Raji (cell line): ENCODE results near the gene ARF6.

Source experiments
- POLR2A ChIP-seq: IDR thresholded peaks from 2 replicates; pipeline ENCODE4 v1.6.1; 2011; ENCODE audit warnings: low read depth, low read length, control low read depth; ENCODE audit not compliant: insufficient read depth

The ARF6 gene

DNA sequence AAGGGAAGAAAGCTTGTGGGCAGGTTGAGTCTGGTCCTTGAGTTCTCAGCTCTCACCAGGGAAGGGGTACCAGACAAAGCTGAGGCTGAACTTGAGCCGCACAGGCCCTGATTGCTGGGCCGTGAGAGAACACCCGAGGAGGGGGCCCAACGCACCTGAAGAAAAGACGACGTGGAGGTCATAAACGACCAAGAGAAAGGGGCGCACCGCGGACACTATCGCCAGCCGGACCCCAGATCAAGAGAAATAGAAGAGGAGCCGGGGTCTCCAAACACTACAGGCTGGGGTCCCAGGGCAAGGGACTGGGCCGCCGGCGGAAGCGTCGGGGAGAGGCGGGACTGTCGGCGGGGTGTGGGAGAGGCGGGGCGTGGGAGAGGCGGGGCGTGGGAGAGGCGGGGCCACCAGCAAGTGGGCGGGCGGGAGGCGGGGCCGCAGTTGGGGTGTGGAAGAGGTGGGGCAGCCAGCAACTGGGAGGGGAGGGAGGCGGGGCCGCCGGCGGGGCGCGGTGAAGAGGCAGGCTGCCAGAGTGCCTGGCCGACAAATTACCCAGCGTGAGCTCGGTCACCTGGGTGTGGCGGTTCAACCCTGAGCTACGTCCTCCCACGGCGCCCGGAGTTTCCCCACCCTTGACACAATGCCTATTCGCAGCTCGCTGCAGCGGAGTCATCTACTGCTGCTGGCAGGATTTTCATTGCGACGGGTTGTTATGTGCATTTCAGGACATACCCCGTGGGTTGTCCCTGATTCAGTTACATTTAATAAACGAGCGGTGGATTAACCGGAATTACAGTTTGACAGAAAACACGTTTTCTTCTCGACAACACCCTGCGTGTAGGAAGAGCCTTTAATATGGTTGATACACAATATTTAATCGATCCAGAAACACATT lies 24.8 kb upstream of the ARF6 start:
- TF ChIP-seq POLR2A: peak; percentile 89

DNA sequence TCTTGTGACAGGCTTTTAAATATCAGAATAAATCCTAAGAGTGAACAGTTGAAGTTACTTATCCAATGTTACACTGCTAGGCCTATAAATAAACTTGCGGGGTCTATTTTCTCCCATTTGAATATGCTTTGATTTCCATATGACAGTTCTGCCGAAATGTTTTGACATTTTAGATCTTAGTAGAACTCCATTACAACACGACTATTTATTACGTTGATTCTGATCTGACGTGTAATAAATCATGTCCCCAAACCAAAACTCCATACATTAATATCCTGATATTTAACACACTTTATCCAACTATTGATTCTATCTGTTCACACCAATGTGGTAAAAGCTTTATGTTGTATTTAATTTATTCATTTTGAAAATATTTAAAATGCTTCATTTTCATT lies 24.2 kb upstream of the ARF6 start:
- TF ChIP-seq POLR2A: no peak

DNA sequence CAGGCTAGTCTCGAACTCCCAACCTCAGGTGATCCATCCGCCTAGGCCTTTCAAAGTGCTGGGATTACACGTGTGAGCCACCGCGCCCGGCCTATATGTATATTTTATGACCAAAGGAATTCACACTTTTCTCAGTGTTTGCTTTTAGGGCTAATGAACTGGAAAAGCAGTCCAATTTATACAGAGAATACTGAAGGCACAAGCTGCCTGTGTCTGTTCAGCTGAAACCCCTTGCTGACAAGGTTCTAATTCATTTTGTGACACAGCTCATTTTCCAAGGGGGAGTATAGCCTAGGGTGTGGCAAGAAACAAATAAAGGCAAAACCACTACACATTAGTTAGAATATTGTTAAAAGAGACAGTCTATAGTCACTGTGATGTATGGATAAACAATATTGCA lies 22.0 kb upstream of the ARF6 start:
- no peak for TF ChIP-seq POLR2A

DNA sequence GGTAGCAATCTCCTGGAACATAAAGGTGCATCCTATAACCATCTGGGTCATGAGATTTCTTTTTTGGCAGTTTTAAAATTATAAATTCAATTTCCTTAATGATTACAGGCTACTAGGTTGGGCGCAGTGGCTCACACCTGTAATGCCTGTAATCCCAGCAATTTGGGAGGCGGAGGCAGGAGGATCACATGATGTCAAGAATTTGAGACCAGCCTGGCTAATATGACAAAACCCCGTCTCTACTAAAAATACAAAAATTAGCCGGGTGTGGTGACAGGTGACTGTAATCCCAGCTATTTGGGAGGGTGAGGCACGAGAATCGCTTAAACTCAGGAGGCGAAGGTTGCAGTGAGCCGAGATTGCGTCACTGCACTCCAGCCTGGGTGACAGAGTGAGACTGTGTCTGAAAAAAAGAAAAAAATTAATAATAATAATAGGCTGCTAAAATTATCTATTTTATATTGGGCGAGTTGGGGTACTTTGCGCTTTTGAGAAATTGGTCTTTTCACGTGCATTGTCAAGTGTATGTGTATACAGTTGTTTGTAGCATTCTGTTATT lies 17.2 kb upstream of the ARF6 start:
- TF ChIP-seq POLR2A: no peak

DNA sequence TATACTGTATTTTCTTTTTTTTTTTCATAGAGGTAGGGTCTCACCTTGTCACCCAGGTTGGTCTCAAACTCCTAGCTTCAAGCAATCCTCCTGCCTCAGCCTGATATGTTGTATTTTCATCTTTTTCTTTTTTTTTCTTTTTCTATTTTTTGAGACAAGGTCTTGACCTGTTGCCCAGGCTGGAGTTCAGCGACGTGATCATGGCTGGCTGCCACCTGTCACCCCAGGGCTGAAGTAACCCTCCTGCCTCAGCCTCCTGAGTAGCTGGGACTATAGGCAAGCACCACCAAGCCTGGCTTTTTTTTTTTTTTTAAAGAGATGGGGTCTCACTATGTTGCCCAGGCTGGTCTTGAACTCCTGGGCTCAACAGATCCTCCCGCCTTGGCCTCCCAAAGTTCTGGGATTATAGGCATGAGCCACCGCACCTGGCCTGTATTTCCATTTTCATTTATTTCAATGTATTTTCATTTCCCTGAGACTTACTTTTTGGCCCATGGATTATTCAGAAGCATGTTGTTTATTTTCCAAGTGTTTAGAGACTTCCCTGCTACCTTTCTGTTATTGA lies 16.2 kb upstream of the ARF6 start:
- no peak for TF ChIP-seq POLR2A

DNA sequence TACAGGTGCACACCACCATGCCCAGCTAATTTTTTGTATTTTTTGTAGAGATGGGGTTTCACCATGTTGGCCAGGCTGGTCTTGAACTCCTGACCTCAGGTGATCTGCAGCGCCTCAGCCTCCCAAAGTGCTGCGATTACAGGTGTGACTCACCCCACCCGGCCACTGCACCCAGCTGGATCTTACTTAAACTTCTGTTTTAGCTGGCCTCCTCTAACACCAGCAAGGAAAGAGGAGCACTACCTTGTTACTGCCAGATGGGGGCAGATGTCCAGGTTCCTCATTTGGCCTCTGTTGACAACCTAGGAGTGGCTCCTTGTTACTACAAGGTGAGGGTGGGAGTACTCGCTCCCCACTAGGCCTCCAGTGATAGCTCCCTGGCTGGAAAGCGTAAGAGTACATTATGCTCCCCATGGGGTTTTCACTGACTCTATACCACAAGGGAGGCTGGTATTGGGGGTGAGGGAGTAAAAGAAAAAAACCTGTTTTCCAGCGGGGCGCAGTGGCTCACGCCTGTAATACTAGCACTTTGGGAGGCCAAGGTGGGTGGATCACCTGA lies 13.2 kb upstream of the ARF6 start:
- no peak for TF ChIP-seq POLR2A

DNA sequence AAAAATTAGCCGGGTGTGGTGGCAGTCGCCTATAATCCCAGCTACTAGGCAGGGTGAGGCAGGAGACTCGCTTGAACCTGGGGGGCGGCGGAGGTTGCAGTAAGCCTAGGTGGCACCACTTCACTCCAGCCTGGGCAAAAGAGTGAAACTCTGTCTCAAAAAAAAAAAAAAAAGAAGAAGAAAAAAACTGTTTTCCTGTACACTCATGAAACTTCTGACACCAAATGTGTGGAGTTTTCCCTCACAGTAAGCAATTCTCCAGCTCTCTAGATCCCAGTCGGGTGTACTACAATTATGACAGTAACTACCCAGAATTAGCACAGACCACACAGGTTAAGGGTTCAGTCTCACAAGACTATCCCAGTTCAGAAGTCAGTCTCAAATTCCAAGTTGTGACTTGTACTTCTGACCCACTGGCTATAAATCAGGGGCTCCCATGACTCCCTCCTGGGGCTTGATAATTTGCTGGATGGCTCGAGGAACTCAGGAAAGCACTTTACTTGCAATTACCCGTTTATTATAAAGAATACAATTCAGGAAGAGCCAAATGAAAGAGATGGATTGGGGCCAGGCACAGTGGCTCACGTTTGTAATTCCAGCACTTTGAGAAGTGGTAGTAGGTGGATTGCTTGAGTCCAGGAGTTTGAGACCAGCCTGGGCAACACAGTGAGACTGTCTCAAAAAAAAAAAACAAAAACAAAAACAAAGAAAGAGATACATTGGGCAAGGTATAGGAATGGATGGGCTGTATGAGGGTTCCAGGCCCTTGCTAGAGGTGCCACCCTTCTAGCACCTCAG lies 12.4 kb upstream of the ARF6 start:
- TF ChIP-seq POLR2A: no peak

DNA sequence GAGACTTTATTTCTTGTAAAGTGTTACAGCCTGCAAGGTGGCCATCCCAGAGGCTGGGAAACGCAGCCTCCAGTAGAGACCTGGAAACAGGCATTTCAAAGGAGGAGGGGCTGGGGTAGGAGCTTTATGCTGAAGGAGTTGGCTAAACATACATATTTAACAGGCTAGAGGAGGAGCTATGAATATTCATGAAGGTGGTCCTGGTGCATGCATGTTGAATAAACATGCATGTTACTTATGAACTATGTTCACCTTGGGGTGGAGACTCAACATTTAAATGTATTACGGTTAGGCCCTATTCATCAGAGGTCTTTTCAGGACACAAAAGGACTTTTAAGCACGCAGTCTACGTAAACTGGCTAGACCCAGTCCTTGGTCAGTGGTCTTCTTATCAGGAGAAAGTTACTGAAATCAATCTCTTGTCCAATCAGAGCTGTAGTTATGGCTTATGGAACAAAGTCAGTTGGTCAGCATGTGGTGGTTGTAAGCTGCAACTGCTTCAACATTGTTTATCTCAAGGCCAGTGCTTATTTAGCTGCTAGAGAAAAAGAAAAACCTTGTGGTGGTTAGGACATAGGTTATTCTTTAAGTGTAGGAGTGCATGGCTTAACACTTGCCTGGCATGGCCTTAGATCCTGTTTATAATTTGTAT lies 11.4 kb upstream of the ARF6 start:
- TF ChIP-seq POLR2A: no peak

DNA sequence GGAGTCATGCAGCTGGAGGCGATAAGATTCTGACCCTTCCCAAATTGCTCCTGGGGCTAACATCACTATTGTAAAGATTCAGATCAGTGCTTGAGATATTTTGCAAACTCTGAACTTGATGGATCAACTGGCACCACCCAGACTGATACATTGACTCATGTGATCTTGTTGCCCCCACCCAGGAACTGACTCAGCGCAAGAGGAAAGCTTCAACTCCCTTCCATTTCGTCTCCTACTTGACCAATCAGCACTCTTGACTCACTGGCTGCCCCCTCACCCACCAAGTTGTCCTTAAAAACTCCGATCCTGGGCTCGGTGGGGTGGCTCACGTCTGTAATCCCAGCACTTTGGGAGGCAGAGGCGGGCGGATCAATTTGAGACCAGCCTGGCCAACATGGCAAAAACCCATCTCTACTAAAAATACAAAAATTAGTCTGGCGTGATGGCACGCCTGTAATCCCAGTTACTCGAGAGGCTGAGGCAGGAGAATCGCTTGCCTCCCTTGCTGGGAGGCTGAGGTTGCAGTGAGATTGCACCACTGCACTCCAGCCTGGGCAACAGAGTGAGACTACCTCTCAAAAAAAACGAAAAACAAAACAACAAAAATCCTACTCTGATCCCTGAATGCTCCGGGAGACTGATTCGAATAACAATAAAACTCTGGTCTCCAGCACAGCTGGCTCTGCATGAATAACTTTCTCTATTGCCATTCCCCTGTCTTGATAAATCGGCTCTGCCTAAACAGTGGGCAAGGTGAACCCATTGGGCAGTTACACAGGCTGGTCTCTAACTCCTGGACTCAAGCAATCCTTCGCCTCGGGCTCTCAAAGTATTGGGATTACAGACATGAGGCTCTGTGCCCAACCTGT lies 9.8 kb upstream of the ARF6 start:
- no peak for TF ChIP-seq POLR2A

DNA sequence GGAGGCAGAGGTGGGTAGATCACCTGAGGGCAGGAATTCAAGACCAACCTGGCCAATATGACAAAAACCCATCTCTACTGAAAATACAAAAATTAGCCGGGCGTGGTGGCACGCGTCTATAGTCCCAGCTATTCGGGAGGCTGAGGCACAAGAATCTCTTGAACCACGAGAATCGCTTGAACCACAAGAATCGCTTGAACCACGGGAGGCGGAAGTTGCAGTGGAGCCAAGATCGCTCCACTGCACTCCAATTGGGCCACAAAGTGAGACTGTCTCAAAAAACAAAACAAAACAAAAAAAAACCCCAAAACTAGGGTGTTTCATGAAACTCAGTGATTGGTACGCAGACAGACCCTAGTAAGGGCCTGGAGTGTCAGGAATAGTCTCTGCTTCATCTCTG lies 6.4 kb upstream of the ARF6 start:
- no peak for TF ChIP-seq POLR2A

DNA sequence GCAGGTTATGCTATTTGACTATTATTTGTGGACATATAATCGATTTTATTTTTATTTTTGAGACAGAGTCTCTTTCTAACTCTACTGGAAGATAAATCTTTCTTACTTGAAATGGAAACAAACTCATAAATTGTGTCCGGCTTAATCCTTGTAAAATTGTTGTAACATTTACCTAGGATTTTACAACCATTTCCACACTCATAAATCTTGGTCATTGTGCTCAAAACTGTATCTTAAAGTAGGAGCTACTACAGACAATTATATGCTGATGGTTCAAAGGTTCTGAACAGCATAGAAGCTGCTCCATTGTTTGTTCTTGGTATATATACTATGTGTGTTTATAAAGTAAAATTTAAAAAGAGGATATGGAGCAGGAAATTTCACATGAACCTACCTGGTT lies 4.6 kb upstream of the ARF6 start:
- no peak for TF ChIP-seq POLR2A

DNA sequence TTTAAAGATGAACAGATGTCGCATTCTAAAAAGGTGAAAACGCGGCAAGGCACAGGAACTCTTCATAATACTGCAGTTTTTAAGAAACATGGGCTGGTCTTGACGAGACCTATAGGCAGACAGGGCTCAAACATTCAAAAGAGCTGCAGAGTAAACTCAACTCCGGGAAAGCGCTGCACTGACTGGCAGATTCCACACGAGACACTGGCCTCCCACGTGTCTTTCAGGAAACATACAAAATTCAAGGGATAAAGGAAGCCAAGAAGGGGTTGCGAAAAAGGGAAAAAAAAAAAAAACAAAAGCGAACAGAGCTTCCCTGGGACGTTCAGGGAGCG lies 614 bp upstream of the ARF6 start:
- TF ChIP-seq POLR2A: no peak

DNA sequence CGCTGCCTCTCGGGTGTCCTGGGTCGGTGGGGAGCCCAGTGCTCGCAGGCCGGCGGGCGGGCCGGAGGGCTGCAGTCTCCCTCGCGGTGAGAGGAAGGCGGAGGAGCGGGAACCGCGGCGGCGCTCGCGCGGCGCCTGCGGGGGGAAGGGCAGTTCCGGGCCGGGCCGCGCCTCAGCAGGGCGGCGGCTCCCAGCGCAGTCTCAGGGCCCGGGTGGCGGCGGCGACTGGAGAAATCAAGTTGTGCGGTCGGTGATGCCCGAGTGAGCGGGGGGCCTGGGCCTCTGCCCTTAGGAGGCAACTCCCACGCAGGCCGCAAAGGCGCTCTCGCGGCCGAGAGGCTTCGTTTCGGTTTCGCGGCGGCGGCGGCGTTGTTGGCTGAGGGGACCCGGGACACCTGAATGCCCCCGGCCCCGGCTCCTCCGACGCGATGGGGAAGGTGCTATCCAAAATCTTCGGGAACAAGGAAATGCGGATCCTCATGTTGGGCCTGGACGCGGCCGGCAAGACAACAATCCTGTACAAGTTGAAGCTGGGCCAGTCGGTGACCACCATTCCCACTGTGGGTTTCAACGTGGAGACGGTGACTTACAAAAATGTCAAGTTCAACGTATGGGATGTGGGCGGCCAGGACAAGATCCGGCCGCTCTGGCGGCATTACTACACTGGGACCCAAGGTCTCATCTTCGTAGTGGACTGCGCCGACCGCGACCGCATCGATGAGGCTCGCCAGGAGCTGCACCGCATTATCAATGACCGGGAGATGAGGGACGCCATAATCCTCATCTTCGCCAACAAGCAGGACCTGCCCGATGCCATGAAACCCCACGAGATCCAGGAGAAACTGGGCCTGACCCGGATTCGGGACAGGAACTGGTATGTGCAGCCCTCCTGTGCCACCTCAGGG lies 679 bp downstream of the ARF6 start:
- TF ChIP-seq POLR2A: no peak
